ENCODE results near the gene SZT2.

- TF ChIP-seq EZH2 (IDR thresholded peaks at IDR 0.05) (no peak), EZH2phosphoT487 (IDR thresholded peaks at IDR 0.05) (no peak)
These were observed 94.7 kb downstream of the SZT2 start for GRCh38 chr1:43484367-43484766.
